NCI-H2029 treated with DMSO at 0.1 percent for 48 hours (cell line): Measurements from ENCODE around the gene PRXL2B.

Experiments
- DNase-seq: peaks from one replicate; lab custom pipeline; 2025; lab: John Stamatoyannopoulos, UW

The PRXL2B gene

DNA sequence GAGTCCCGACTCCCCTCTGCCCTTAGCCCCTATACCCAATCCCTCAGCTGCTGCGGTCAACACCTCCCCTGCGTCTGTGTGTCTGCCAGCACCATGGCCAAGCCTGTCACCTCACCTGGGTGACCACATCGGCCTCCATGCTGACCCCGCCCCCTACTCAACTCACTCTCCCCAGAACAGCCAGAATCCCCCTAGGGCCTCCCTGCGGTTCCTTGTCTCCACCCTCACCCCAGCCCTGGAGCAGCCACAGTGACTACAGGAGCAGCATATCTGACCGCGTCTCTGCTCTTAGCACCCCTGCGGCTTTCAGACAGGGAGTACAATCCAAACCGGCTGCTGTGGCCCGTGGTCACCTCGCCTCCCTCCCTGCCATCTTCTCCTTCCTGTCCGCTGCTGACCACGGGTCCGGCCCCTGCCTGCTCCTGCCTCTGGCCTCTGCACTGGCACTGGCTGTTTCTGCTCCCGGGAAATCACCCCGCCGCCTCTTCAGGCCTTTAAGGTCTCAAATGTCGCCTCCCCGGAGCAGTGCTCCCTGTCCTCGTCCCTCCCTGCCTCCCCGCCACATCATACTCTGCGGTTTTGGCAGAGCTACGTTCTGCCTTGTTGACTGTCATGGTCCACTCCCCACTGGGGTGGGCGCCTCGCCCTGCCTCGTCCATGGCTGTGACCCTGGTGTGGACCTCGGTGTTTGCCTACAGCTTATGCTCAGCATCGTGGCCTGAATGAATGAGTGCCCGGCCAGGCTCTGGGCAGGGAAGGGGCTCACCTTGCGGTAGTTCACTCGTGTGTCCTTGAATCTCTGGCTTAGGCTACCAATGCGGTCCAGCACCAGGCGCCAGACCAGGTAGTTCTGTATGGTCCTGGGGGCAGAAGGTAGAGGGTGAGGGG is 11.1 kb downstream of the PRXL2B start:
- DNase-seq, result no peak

DNA sequence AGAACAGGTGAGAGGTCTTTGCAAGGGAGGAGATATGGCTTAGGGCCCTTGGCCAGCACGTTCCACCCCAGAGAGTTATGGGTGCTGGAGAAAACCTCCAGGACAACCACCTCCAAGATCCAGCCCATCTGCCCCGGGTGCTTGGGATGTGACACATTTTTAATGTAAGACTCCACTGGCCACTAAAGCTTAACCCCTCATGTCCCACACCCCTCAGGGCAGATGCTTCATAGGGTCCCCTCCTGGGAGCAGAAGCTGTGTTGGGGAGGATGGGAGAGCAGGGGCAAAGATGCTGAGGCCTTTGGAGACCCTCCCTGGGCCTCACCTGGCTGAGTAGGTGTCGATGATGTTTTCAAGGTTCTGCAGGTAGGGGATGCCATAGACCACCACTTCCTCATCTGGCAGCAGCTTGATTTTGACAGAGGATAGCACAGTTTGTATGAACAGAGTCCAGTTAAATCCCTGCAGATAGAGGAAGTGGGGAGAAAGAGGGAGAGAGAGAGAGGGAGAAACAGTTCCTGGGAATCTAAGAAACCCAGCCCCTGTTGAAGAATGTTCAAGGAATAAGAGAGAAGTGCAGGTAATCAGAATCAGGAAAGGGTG is 11.9 kb downstream of the PRXL2B start:
- no peak for DNase-seq

DNA sequence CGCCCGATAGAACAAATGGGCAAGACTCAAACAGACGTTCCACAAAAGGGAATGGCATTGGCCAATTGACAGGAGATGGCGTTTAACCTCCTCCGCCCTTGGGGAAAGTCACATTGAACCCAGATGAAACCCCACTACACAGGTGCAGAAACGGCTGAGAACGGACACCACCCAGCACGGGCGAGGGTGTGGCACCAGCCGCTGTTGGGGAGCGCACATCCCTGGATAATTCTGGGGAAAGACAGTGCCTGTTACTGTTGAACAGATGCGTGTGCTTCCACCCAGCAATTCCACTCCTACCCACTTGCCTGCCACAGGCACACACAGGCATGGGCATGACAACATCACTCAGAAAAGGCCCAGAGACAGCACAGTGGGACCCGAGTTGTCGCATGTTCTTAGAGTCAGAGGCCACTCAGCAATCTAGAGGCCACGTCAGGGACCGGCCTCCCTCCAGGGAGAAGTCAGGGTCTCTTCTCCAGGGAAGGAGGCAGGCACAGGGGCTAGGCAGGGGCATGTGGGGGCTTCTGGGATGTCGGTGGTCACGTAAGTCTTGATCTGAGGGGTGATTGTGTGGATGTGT is 15.2 kb downstream of the PRXL2B start:
- no peak for DNase-seq

DNA sequence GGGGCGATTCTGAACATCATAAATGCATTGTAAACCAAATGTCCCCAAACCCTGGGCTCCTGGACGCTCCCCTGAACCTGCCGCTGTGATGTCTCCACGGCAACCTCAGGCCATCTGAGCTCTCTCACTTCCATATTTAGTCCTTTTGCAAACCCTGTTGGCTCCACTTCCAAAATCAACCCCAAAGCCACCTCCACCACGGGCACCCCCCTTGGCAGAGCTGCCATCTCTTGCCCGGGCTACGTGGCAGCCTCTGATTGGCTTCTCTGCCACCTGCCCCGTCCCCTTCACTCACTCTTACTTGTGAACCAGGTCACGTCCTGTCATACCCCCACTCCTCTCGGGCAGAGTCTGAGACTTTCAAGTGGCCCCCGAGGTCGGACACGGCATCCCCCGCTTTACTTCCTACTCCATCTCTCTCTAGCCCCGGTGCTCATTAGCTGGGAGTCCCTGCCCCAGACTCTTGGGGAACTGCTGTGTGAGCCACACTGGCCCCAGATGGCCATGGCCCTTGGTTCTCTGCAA is 15.8 kb downstream of the PRXL2B start:
- DNase-seq, result no peak

DNA sequence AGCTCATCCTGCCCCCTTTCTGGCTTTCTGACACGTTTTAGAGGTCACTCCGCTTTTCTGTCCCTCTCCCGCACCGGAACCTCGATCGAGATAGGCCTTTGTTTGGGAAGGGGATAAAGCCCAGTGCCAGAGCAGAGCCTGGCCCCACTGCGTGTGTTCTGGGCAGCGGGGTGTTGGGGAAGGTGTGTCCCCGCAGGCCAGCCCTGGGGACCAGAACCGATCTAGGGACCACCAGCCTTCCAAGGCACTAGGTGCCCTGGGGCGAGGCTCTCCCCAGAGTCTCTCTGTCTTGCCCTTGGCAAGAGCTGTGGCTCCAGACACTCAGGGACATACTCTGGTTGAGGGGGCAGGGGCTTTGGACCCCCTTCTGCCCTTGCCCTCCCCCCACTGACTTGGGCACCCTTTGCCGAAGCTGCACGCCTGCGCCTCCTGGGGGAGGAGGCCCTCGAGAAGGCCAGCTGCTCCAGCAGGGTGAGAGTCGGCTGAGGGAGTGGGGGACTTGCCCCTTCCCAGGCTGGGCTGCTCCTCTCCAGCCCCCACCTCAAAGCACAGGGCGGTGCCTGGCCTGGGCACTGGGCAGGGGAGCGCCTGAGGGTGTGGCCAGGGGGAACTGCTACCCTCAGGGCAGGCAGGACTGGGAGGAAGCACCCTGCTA is 16.4 kb downstream of the PRXL2B start:
- no peak for DNase-seq

DNA sequence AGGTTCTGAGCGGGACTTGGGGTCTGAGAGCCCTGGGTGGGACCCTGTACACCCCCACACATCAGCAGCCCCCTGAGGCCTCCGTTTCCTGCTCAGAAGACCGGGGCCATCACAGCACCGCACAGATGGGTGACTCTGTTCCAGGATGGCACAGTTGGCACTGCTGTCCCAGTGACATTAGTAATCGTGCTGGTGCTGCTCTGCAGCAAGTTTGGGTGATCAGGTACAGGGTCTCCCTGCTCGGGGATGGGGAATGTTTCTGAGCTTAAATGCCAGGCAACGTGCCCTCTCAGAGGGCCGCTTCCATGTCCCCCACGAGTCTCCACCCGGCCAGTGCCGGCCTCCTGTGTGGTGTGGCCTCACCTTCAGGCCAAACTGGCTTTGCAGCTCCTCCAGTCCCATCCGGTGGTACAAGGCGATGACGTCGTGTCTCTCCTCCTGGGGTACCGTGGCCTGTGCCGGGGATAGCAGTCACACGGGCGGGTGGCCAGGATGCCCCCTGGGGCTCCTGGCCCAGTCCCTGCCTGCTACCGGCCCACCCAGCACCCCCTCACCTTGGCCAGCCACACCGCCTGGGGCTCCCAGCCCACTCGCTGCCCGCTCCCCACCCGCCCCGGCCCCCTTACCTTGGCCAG is 17.1 kb downstream of the PRXL2B start:
- DNase-seq, result no peak

DNA sequence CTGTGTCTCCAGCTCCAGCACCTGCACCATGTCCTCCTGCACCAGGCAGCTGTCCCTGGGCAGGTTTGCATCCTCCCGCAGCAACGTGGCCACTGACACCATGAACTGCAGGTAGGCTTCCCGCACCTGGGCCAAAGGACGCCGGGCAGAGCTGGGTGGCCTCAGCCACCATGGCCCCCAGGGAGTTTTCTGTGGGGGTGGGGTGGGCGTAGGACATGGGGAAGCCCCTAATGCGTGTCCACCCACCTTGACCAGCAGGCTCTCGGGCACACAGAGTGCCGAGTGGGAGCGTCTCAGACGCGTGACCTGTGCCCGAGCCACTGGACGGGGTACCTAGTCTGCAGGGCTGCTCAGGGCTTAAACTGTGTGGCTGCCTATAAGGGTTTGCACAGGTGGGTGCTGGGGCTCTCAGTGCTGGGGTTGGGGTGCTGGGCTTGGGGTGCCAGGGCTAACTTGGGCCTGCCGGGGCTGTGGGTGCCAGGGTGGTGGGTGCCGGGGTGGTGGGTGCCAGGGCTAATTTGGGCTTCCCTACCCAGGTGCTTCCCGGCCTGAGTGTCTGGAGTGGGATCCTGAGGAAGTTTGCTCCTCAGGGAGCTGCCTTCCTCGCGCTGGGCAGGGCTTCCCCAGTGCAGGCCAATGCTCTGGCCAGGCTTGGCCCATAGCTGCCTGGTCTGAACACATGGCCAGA is 17.7 kb downstream of the PRXL2B start:
- no peak for DNase-seq

DNA sequence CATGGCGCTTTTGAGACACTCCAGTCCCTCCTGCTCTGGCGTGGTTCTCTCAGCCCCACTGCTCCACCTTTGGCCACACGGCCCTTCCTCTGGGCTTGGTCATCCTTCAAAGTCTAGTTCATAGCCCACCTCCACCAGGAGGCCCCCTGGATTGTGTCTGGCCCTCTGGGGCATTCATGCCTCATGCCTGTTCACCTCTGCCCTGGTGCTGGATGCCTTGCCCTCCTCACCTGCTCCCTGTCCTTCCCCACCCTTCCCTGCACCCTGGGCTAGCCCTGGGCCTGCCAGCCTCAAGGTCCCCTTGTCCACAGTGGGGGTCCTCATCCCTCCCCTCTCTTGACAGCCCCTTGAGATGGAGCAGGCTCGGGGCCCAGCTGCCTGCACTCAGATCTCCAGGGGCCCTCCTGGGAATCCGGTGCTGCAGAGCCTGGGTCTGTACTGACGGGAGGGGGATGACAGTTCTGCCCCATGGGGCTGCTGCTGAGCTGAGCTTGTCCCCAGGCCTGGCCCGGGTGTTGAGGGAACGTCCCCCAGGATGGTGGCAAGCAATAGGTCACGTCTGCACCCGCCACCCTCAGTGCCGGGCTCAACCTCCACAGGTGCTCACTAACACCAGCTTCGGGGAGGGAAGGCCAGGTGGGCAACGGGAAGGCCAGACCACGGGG is 18.4 kb downstream of the PRXL2B start:
- DNase-seq, result no peak

DNA sequence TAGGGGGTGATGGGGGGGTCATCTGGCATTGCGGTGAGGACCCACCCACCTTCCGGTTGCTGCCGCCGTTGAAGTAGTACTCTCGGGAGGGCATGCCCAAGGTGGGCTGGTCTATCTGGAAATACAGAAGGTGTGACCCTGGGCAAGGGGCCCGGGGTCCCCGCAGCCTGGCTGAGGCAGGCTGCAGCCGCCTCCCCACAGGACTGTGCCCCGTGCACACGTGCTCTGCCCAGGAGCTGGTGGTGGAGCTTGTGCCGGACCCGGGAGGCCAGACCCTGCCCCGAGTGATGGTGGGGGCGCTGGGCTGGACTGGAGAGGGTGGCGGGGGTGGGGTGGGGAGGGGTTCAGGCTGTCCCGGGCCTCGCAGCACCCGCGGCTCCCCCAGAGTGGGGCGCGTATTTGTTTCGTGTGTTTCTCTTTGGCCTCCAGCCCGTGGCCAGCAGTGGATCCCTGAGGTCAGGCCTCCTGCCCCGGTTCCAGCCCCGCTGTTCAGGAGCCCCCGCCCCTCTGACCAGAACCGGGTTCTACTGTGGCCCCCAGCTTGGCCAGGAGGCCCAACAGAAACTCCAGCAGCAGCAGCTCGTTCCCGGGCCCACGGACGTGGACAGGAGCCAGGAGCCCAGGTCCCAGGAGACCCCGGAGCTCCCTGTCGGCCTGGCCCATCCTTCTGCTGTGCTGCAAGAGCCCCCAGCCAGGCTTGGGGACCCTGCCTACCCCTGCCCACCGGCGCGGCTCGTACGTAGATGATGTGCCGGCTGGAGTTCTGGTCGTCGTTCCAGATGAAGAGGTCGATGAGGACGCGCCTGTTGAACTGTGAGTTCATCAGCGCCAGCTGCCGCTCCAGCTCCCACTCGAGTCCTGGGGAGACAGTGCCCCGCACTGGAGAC is 19.2 kb downstream of the PRXL2B start:
- DNase-seq, result no peak

DNA sequence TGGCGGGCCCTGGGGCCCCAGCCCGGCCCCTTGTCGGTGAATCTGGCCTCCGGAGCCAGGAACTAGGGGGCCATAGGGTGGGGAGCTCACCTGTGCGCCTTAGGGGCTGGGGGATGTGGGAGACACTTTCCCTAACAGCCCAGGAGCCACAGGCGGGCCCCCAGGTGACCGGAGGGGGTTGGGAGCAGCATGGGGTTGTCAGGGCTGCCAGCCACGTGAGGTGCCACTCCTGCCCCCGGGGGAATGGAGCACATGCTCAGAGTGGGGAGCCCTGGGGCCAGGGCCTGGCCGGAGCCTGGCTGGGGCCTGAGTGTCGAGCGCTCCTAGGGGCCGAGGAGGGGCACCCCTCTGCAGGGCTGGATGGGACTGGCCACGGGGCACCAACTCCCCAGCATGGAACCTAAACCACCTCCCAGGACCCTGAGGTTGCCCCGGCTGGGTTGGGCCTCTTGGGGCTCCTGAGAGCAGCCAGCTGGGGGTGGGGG is 19.9 kb downstream of the PRXL2B start:
- DNase-seq, result no peak

DNA sequence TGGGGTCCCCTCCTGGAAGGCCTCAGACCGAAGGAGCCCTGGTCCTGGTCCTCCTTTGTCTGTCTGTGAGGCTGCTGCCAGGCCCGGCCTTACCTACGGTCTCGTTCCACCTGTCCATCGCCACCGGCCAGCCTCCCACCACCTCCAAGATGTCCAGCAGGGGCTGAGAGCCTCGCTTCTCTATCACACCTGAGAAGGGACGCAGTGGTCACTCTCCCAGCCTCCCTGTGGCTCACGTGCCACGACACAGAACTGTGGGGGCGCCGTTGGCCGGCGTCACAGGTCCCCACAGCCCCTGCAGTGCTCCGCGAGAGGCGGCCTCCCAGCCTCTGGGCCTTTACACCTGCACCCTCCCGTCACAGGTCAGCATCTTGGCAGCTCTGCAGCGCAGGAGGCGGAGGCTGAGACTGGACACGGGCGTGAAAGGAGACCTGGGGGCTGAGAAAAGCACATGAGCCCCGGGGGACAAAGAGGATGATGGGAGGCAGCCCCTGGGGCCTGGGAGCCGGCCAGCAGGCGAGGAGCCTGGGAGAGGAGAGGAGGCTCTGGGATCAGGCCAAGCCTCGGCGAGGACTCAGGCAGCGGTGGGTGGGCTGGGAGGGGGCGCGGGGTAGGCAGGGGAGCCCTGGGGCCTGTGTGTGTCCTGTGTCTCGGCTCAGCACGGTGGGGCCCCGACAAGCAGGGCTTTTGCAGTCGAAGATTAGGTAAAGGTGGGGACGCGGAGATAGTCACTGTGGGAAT is 20.5 kb downstream of the PRXL2B start:
- DNase-seq, result no peak

DNA sequence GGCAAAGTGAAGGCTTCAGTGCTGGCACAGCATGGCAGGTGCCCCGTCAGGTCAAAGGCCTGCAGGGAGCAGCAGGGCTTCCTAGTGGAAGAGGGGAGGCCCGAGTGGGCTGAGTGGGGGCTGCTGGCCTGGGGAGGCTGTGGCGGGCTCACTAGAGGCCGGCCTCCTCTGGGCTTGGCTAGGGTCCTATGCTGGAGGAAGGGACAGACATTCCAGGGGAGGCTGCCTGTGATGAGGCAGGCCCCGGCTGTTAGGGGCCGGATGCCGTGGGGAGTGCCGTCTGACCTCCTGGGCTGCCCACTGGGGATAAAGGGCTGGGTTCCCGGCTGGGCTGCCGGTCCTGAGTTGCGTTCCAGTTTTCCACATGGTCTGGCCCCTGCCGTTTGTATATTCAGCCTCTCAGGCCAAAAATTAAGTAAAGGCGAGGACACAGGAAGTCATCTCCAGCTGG is 21.1 kb downstream of the PRXL2B start:
- DNase-seq, result no peak

DNA sequence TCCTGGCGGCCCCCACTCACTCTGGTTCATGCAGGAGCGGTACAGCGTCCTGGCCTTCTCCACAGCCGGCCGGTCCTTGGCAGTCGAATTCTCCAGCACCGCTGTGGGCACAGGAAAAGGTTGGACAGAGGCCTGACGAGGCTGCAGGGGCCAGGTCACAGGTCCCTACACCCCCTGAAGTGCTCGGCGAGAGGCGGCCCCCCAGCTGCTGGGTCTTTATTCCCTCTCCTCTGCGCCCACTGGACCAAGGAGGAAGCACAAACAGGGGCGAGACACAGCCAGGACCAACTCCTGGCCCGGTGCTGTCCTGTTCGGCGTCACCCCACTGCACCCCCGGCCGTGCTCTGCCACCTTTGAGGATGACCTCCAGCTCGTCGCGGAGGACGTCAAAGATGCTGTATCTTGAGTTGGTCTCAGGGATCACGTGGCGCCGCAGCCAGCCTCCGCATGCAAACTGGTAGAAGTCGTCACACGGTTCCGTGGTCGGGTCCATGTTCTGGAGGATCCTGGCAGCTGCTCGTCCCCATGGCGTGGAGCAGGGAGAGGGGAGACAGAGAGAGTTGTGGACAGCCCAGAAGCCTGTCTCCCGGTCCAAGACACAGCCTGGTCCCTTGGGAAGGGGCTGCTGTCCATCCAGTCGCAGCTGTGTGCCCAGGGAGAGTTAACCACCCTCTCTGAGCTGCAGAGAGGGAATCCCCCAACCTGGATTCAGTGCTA is 22.9 kb downstream of the PRXL2B start:
- no peak for DNase-seq

DNA sequence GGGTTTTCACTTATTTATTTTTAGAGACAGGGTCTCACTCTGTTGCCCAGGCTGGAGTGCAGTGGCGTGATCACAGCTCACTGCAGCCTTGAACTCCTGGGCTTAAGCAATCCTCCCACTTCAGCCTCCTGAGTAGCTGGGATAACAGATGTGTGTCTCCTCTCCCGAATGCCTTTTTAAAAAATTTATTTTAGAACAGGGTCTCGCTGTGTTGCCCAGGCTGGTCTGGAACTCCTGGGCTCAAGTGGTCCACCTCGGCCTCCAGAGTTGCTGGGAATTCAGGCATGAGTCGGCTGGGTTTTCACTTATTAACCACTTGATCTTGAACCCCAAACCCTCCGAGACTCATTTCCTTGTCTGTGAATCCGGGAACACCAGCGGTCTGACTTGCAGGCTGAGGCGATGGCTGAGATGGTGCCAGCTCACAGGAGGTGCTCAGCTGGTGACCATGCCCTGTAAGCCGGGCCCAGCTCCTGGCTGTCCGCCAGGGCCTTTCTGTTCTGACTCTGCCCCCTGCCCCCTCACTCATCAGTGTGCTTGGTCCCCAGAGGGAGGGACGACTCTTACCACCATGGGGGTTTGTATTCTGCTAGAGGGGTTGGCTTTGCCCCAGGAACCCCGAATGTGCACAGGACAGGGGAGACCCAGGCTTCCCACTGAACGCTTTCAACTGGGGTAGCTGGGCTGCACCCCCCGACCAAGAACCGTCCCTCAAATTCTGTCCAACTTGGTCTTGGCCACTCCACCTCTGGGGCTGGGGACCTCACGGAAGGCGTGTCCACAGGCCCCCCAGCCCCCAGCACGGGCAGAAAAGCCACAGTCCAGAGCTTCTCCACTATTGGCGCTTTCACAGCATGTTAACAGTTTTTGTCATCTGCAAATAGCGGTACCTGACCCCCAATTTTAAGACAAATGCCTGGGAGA is 23.7 kb downstream of the PRXL2B start:
- DNase-seq, result no peak

DNA sequence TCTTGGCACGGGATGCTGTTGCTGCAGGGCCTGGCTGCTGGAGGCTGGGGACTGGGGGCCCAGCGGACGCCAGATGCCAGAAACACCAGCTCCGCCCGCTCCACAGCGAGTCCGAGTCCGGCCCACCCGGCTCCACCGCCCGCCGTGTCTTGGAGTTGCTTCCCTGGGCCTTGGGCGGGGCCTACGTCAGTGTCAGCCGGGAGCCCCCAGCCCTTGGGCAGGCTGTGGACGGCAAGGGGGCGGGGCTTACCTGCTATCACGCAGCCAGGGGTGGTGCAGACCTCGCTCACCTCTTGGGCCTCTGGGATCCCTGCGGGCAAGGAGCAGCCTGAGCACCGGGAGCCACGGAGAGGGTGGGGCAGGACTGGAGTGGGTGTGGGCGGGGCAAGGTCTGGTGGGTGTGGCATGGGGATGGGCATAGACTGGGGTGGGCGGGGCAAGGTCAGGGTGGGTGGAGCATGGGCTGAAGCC is 24.5 kb downstream of the PRXL2B start:
- DNase-seq, result no peak

DNA sequence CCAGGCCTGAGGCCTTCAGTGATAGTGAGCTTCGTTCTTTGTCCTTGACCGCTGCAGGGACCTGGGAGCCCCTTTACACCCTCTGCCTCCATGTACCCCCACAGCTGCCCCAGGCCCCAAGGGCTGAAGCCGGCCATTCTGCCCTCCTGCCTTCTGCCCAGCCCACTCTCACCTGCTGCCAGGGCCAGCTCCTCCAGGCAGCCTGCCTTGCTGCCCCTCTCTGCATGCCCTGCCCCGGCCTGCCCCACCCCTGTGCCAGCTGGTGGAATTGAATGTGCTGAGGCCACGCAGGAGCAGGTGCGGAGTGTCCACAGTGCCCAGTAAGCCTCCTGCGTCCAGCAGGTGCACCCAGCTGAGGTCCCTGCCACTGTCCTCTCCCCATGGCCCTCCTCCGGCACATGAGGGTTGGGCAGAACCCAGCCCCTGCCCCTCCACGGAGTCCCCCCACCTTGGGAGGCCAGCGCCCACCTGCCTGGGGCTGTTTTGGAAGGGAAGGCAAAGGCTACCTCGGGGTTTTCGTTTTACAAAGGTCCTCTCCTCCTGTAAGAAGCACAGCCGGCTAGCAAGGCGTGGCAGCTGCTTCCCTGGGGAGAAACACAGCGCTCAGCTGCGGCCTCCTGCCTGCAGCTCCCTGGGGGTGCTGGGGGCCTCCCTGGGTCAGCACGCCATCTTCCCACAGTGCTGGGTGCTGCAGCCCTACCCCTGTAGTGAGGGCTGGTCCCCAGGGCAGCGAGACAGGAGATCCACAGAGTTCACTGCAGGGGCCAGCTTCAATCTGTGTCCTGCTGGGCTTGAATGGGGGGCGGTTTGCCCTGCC is 25.3 kb downstream of the PRXL2B start:
- no peak for DNase-seq
